ENCODE measurements around the gene SEMA3G.

GRCh38 chr3:52470920-52471319 is 26.0 kb upstream of the SEMA3G start:
- TF ChIP-seq, protein P1, sequence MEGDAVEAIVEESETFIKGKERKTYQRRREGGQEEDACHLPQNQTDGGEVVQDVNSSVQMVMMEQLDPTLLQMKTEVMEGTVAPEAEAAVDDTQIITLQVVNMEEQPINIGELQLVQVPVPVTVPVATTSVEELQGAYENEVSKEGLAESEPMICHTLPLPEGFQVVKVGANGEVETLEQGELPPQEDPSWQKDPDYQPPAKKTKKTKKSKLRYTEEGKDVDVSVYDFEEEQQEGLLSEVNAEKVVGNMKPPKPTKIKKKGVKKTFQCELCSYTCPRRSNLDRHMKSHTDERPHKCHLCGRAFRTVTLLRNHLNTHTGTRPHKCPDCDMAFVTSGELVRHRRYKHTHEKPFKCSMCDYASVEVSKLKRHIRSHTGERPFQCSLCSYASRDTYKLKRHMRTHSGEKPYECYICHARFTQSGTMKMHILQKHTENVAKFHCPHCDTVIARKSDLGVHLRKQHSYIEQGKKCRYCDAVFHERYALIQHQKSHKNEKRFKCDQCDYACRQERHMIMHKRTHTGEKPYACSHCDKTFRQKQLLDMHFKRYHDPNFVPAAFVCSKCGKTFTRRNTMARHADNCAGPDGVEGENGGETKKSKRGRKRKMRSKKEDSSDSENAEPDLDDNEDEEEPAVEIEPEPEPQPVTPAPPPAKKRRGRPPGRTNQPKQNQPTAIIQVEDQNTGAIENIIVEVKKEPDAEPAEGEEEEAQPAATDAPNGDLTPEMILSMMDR (IDR thresholded peaks at IDR 0.05; ENCODE audit: insufficient read depth, low read length) = no peak
- TF ChIP-seq SPI1 (IDR thresholded peaks at IDR 0.05; ENCODE audit: borderline replicate concordance, low read depth) (no peak), GABPA (IDR thresholded peaks at IDR 0.05; ENCODE audit: low read depth) (no peak)
- TF ChIP-seq, protein P2, sequence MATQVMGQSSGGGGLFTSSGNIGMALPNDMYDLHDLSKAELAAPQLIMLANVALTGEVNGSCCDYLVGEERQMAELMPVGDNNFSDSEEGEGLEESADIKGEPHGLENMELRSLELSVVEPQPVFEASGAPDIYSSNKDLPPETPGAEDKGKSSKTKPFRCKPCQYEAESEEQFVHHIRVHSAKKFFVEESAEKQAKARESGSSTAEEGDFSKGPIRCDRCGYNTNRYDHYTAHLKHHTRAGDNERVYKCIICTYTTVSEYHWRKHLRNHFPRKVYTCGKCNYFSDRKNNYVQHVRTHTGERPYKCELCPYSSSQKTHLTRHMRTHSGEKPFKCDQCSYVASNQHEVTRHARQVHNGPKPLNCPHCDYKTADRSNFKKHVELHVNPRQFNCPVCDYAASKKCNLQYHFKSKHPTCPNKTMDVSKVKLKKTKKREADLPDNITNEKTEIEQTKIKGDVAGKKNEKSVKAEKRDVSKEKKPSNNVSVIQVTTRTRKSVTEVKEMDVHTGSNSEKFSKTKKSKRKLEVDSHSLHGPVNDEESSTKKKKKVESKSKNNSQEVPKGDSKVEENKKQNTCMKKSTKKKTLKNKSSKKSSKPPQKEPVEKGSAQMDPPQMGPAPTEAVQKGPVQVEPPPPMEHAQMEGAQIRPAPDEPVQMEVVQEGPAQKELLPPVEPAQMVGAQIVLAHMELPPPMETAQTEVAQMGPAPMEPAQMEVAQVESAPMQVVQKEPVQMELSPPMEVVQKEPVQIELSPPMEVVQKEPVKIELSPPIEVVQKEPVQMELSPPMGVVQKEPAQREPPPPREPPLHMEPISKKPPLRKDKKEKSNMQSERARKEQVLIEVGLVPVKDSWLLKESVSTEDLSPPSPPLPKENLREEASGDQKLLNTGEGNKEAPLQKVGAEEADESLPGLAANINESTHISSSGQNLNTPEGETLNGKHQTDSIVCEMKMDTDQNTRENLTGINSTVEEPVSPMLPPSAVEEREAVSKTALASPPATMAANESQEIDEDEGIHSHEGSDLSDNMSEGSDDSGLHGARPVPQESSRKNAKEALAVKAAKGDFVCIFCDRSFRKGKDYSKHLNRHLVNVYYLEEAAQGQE (IDR thresholded peaks at IDR 0.05; ENCODE audit: insufficient replicate concordance, low read depth) = no peak

Data from HL-60 (cell line).